ENCODE results near the gene GABARAP. TPM values are rescaled to one million over a fixed set of nuclear protein-coding genes. Genes with fewer than 3 reads are reported as not detected.

Gene GABARAP
- total RNA-seq, 6 experiments from 2014 or later, result 238 to 330 (median 244) TPM

DNA sequence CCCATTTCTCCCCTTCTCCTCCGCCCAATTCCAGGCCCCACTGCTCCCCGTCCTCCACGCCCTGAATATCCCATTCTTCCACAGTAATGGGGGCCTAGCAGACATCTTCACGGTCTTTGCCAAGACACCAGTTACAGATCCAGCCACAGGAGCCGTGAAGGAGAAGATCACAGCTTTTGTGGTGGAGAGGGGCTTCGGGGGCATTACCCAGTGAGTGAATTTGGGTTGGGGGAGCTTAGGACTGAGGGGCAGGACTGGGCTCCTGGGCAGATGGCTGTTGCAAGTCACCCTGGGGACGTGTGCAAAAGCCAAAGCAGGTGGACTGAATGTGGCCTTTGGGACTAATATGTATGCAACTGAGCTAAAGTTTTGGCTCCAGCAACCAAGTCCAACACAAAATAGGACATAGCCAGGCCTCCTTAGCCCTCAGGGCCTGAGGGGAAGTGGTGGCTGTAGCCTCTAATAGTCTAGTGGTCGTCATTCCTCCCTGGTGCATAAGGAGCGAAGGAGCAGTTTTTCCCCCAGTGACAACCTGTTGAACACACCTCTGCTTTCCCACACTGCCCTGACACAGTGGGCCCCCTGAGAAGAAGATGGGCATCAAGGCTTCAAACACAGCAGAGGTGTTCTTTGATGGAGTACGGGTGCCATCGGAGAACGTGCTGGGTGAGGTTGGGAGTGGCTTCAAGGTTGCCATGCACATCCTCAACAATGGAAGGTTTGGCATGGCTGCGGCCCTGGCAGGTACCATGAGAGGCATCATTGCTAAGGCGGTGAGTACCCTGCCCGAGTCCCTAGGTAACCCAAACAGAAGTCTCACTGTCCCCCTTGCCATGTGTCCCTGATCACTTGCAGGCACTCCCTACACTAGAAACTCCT lies 19.9 kb downstream of the GABARAP start:
- Histone ChIP-seq H3K36me3 (peaks cover 0 to 52% (median 29%) of the 10 kb centered on the region in 4 donors), H3K27me3 (no peaks in the 10 kb centered on the region), H3K4me3 (no peak overlapping the region), H3K9me3 (no peaks in the 10 kb centered on the region), H3K27ac (no peak overlapping the region), H3K4me1 (peaks cover 0 to 39% (median 10%) of the 10 kb centered on the region in 4 donors)
- TF ChIP-seq, protein P1, sequence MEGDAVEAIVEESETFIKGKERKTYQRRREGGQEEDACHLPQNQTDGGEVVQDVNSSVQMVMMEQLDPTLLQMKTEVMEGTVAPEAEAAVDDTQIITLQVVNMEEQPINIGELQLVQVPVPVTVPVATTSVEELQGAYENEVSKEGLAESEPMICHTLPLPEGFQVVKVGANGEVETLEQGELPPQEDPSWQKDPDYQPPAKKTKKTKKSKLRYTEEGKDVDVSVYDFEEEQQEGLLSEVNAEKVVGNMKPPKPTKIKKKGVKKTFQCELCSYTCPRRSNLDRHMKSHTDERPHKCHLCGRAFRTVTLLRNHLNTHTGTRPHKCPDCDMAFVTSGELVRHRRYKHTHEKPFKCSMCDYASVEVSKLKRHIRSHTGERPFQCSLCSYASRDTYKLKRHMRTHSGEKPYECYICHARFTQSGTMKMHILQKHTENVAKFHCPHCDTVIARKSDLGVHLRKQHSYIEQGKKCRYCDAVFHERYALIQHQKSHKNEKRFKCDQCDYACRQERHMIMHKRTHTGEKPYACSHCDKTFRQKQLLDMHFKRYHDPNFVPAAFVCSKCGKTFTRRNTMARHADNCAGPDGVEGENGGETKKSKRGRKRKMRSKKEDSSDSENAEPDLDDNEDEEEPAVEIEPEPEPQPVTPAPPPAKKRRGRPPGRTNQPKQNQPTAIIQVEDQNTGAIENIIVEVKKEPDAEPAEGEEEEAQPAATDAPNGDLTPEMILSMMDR (IDR thresholded peaks at IDR 0.05), result no peak
- TF ChIP-seq POLR2A (IDR thresholded peaks at IDR 0.05), result no peak
- intact Hi-C loops (cut with DNase I), result no loop called here
- no peak for ATAC-seq
- DNase-seq, result peak in 1 of 3 donors; percentile 17
- WGBS (ENCODE audit: insufficient coverage, low coverage, low lambda C conversion rate, missing lambda C conversion rate), result 72% methylated on average over 7 of the region's 15 CpGs

DNA sequence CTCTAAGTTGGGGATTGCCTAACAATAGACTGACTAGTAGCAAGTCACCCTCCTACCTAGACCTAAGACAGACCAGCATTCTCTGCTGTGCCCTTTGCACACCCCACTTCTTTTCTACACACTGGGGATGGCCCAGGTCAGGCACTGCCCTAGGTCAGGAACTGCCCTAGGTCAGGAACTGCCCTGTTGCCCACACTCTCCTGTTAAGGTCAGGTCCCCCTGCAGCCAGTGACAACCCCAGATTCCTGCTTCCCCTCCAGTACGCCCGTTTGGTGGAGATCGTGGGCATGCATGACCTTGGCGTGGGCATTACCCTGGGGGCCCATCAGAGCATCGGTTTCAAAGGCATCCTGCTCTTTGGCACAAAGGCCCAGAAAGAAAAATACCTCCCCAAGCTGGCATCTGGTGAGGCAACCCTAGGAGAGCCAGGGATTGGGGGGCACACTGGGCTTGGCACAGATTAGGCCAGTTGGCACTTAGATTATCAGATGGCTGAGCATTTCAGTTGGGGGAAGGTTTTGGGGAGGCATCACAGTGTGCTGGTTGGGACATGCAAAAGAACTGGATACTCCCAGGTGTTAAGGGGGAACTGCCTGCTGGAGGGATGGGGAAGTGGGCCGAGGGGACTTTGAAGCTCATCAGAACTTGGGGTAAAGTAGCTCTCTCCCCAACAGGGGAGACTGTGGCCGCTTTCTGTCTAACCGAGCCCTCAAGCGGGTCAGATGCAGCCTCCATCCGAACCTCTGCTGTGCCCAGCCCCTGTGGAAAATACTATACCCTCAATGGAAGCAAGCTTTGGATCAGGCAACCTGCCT lies 20.8 kb downstream of the GABARAP start:
- intact Hi-C loops (cut with DNase I), result no loop called here
- peaks cover 0 to 45% (median 25%) of the 10 kb centered on the region in 4 donors for H3K36me3 ChIP-seq
- H3K9me3 ChIP-seq, result no peaks in the 10 kb centered on the region
- peak overlapping the region; percentile 76 to 99 (median 85) for H3K4me3 ChIP-seq
- TF ChIP-seq, protein P1 (IDR thresholded peaks at IDR 0.05), result no peak
- TF ChIP-seq POLR2A (IDR thresholded peaks at IDR 0.05), result no peak
- DNase-seq, result peak in 1 of 3 donors; percentile 17
- ATAC-seq, result peak in 1 of 4 donors; percentile 7
- peaks cover 0 to 39% (median 10%) of the 10 kb centered on the region in 4 donors for H3K4me1 ChIP-seq
- 33% methylated on average over 4 of the region's 10 CpGs for WGBS (ENCODE audit: insufficient coverage, low coverage, low lambda C conversion rate, missing lambda C conversion rate)
- no peaks in the 10 kb centered on the region for H3K27me3 ChIP-seq
- peak overlapping the region; percentile 94 to 100 (median 96) for H3K27ac ChIP-seq

DNA sequence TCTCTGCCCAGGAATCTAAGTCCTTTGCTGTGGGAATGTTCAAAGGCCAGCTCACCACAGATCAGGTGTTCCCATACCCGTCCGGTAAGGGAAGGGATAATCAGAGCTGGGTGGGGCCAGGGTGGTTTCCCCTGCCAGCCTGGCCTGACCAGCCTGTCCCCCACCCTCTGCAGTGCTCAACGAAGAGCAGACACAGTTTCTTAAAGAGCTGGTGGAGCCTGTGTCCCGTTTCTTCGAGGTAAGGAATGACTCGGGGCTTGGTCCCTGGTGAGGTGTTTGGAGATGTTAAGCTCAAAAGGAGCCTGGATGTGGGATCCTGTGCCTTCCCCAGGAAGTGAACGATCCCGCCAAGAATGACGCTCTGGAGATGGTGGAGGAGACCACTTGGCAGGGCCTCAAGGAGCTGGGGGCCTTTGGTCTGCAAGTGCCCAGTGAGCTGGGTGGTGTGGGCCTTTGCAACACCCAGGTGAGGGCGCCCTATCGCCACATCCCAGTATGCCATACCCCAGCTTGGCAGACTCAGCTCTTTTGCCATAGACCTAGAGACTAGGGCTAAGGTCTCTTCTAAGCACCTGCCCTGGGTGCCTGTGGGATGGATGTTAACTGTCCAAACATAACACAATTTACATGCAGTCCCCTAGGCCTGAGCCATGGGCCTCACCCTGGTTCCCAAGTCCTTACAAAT lies 21.5 kb downstream of the GABARAP start:
- intact Hi-C loops (cut with DNase I), result no loop called here
- ATAC-seq (peak; percentile 27 to 43 (median 34)), DNase-seq (peak; percentile 65 to 77 (median 77))
- no peaks in the 10 kb centered on the region for H3K27me3 ChIP-seq
- H3K4me1 ChIP-seq, result peaks cover 0 to 39% (median 10%) of the 10 kb centered on the region in 4 donors
- H3K9me3 ChIP-seq, result no peaks in the 10 kb centered on the region
- TF ChIP-seq, protein P1 (IDR thresholded peaks at IDR 0.05), result peak; percentile 28 to 53 (median 48)
- TF ChIP-seq POLR2A (IDR thresholded peaks at IDR 0.05), result no peak
- H3K27ac ChIP-seq, result peak overlapping the region; percentile 94 to 100 (median 96)
- peak overlapping the region; percentile 76 to 99 (median 85) for H3K4me3 ChIP-seq
- peaks cover 0 to 45% (median 22%) of the 10 kb centered on the region in 4 donors for H3K36me3 ChIP-seq
- 5% methylated on average over 11 of the region's 11 CpGs for WGBS (ENCODE audit: insufficient coverage, low coverage, low lambda C conversion rate, missing lambda C conversion rate)
